SU-DHL-6 (cell line): ENCODE results near the gene UNC119.

Source experiments
- H2AFZ ChIP-seq: fragments of 200-600 bp; sonication (generic); 2 replicates; pipeline ENCODE4 v1.6.1; 2014; ENCODE audit warnings: low read depth, mild to moderate bottlenecking, moderate library complexity, mixed read lengths, antibody characterized with exemption, low read length; ENCODE audit not compliant: severe bottlenecking
- H3F3A ChIP-seq: fragments of 200-600 bp; shearing (Covaris generic); 2 replicates; pipeline ENCODE4 v1.6.0; 2016; ENCODE audit warnings: antibody characterized with exemption, mild to moderate bottlenecking; ENCODE audit not compliant: insufficient read depth
- H3K27ac ChIP-seq: fragments of 200-600 bp; sonication (generic); 2 replicates; pipeline ENCODE4 v1.5.1; 2016; ENCODE audit warnings: low read depth, mild to moderate bottlenecking, low read length, moderate library complexity, mixed read lengths
- H3K27me3 ChIP-seq: fragments of 200-600 bp; sonication (generic), shearing (Covaris generic); 2 replicates; pipeline ENCODE4 v1.6.0; 2014; ENCODE audit warnings: mild to moderate bottlenecking, low read length
- H3K36me3 ChIP-seq: fragments of 200-600 bp; sonication (generic); 2 replicates; pipeline ENCODE4 v1.6.1; 2014; ENCODE audit warnings: mild to moderate bottlenecking, low read length, mixed read lengths
- H3K4me2 ChIP-seq: fragments of 300-600, 200-600 bp; shearing (Covaris generic), sonication (generic); 2 replicates; pipeline ENCODE4 v1.6.0; 2014; ENCODE audit warnings: low read length, low read depth, mild to moderate bottlenecking; ENCODE audit not compliant: poor library complexity, severe bottlenecking
- H3K4me3 ChIP-seq: fragments of 200-600 bp; sonication (generic); 2 replicates; pipeline ENCODE4 v1.5.1; 2014; ENCODE audit warnings: antibody characterized with exemption, low read length, mild to moderate bottlenecking, mixed read lengths; ENCODE audit not compliant: insufficient read depth, poor library complexity, severe bottlenecking
- H3K79me2 ChIP-seq: fragments of 200-600 bp; sonication (generic); 2 replicates; pipeline ENCODE4 v1.6.1; 2014; ENCODE audit warnings: mild to moderate bottlenecking, low read length, moderate library complexity; ENCODE audit not compliant: insufficient read depth
- H3K9ac ChIP-seq: fragments of 200-600 bp; sonication (generic); 2 replicates; pipeline ENCODE4 v1.7.0; 2014; ENCODE audit warnings: mild to moderate bottlenecking, low read length
- H3K9me2 ChIP-seq: fragments of 200-600 bp; sonication (generic); replicated peaks from 2 replicates; pipeline ENCODE4 v1.6.1; 2014; ENCODE audit warnings: low read length; ENCODE audit not compliant: insufficient read depth
- H3K9me3 ChIP-seq: fragments of 200-600 bp; sonication (generic); 2 replicates; pipeline ENCODE4 v1.6.1; 2014; ENCODE audit warnings: low read length, mixed read lengths; ENCODE audit not compliant: insufficient read depth
- H4K20me1 ChIP-seq: fragments of 200-600 bp; sonication (generic); 2 replicates; pipeline ENCODE4 v1.6.1; 2014; ENCODE audit warnings: low read depth, mild to moderate bottlenecking, antibody characterized with exemption, low read length, moderate library complexity, mixed read lengths
- CTCF ChIP-seq: fragments of 200-600 bp; sonication (generic); IDR thresholded peaks from one replicate; pipeline ENCODE4 v1.5.1; 2017; ENCODE audit warnings: antibody characterized with exemption, mild to moderate bottlenecking, low read length, moderate library complexity; ENCODE audit not compliant: insufficient read depth, poor library complexity, severe bottlenecking
- EZH2phosphoT487 ChIP-seq: fragments of 200-600 bp; sonication (generic), shearing (Covaris generic); conservative IDR thresholded peaks from 2 replicates; pipeline ENCODE4 v1.6.1; 2018; ENCODE audit warnings: mild to moderate bottlenecking, antibody characterized with exemption, low read length, moderate library complexity, mixed read lengths

Gene UNC119

GRCh38 chr17:28549236-28550132 is 2.9 kb downstream of the UNC119 start:
- Histone ChIP-seq H4K20me1 (no peaks in the 10 kb centered on the region), H3K27ac (no peak overlapping the region), H3F3A (peaks cover 4% of the 10 kb centered on the region; the same call in 1 of the 2 replicates), H3K9me2 (no peaks in the 10 kb centered on the region), H3K36me3 (no peaks in the 10 kb centered on the region), H3K4me2 (no peak overlapping the region), H3K27me3 (no peaks in the 10 kb centered on the region), H3K4me3 (no peak overlapping the region), H2AFZ (no peak overlapping the region), H3K79me2 (no peaks in the 10 kb centered on the region), H3K9me3 (no peaks in the 10 kb centered on the region), H3K9ac (no peak overlapping the region)
- TF ChIP-seq CTCF (no peak), EZH2phosphoT487 (no peak)

GRCh38 chr17:28548417-28549130 is 3.9 kb downstream of the UNC119 start:
- no peaks in the 10 kb centered on the region for H3K36me3 ChIP-seq
- H3K9ac ChIP-seq = no peak overlapping the region
- H4K20me1 ChIP-seq = no peaks in the 10 kb centered on the region
- peak overlapping the region; percentile 94 for H2AFZ ChIP-seq
- no peaks in the 10 kb centered on the region for H3K9me3 ChIP-seq
- no peak overlapping the region for H3K4me3 ChIP-seq
- no peaks in the 10 kb centered on the region for H3K27me3 ChIP-seq
- TF ChIP-seq CTCF (no peak), EZH2phosphoT487 (no peak)
- H3K79me2 ChIP-seq = no peaks in the 10 kb centered on the region
- H3K4me2 ChIP-seq = no peak overlapping the region
- H3K9me2 ChIP-seq = no peaks in the 10 kb centered on the region
- H3F3A ChIP-seq = peaks cover 4% of the 10 kb centered on the region; the same call in 1 of the 2 replicates
- H3K27ac ChIP-seq = no peak overlapping the region

GRCh38 chr17:28547623-28548416 is 4.6 kb downstream of the UNC119 start:
- no peaks in the 10 kb centered on the region for H3K9me3 ChIP-seq
- peak overlapping the region; percentile 39 for H3K27ac ChIP-seq
- peaks cover 4% of the 10 kb centered on the region; the same call in 1 of the 2 replicates for H3F3A ChIP-seq
- H3K4me2 ChIP-seq = peak overlapping the region; percentile 49
- no peaks in the 10 kb centered on the region for H4K20me1 ChIP-seq
- no peaks in the 10 kb centered on the region for H3K79me2 ChIP-seq
- H3K9me2 ChIP-seq = no peaks in the 10 kb centered on the region
- H3K27me3 ChIP-seq = no peaks in the 10 kb centered on the region
- peak; percentile 99 for TF ChIP-seq CTCF
- no peak for TF ChIP-seq EZH2phosphoT487
- H3K9ac ChIP-seq = peak overlapping the region; percentile 39; the same call in 1 of the 2 replicates
- H2AFZ ChIP-seq = peak overlapping the region; percentile 94
- H3K36me3 ChIP-seq = no peaks in the 10 kb centered on the region
- peak overlapping the region; percentile 27 for H3K4me3 ChIP-seq
